ENCODE data around the gene GABRR2.
"Not testable (repeated sequence)": the region's sequence is repeated elsewhere in the genome, so short reads cannot be mapped to it uniquely, and the experiment has no call there.

GABRR2 gene

DNA sequence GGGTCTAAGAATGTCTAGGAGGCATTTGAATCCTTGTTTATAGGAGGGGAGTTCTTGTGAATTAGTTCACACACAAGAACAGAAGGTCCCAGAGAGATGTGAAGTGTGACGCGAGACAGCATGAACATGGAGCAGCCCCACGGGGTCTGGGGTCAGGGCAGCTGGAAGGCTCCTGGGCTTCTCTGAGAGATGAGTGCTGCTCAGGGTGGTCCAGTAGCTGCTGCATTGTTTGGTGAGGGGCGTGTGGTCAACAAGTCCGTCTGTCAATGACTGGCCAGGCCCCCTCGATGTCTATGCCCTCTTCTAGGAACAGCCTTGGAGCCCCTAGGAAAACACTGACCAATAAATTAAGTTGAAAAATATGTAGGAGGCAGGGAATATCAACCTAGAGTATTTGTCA lies 57.8 kb downstream of the GABRR2 start:
- DNase-seq (ENCODE audit: low read depth) = no peak

DNA sequence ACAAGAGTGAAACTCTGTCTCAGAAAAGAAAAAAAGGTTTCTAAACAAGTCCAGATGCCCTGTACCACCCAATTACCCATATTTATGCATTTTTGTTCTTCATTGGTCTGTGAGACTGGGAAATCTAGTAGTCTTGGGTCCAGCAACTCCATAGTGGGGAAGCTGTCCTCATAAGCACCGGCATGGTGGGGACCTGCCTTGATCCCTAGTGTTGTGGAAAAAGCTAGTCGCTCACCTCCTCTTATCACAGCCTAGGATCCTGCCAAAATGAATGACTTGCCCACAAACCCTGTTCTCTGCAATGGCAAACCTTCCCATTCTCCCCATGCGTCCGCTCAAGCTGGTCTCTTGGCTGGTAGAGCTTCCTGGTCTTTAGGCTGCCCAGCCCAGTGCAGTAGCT lies 59.7 kb downstream of the GABRR2 start:
- no peak for DNase-seq (ENCODE audit: low read depth)

DNA sequence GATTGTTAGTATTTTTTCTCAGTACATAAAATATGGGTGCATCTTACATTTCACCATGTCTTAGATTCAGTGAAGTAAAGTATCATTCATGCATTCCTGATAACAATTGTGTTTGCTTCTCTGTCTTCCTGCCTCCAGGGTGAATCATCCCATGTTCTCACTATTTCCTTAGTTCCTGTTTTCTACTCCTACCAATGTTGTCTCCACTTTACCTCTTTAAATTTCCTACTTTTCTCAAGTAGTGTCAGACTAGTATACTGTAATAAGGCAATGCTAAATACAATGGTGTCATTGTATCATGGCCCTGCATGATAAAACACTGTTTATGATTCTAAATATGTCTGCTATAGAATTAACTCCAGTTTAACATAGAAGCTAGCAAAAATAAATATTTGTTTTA lies 60.5 kb downstream of the GABRR2 start:
- no peak for DNase-seq (ENCODE audit: low read depth)

DNA sequence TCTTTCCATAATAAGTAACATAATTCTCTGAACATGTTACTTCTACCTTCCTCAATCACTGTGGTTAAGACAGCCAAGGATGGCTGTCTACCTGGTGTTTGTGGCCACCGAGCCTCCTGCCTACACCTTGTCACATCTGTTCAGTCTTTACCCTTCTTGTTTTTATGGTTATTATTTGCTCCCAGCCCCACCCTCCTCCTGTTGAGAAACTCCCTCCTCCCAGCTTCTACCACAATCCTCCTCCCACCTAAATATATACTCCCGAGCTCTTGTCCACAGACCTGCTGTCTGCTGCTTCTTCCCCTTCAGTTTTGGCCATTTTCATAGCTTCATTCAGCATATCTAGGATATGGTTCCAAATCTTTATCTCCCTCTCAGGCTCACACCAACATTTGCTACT lies 62.2 kb downstream of the GABRR2 start:
- DNase-seq (ENCODE audit: low read depth) = no peak

DNA sequence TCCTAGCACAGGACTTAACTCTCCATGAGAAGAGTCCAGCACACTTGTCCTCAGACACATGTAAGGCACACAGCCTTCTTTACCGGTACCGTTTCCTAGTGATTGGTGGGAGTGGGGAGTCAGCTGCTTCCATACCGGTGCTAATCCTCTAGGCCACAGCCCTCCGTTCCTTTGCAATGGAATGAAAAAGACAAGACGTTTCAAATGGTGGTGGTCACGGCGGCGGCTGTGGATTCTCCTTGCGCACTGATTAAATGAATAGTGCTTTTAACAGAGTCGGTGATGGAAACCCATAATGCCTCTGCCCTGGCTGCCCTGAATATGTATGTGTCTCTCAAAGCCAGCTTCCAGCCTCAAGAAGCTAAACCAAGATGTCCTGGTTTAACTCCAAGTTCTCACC lies 63.1 kb downstream of the GABRR2 start:
- no peak for DNase-seq (ENCODE audit: low read depth)

DNA sequence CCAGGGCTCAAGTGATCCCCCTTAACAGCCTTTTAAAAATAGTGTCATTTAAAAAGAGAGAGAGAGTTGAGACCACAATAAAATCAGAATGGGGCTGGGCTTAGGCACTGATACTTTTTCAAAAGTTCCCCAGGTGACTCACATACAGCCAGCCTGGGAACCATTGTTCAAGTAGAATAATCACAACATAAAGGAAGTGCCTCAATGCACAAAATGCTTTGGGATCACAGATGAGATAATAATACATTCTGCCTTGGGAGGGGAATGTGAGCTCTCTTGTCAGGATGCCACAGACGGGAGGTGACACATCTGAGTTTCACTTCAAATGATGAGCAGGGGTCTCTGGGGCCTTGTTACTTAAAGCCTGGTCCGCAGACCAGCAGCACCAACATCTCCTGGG lies 63.9 kb downstream of the GABRR2 start:
- no peak for DNase-seq (ENCODE audit: low read depth)

DNA sequence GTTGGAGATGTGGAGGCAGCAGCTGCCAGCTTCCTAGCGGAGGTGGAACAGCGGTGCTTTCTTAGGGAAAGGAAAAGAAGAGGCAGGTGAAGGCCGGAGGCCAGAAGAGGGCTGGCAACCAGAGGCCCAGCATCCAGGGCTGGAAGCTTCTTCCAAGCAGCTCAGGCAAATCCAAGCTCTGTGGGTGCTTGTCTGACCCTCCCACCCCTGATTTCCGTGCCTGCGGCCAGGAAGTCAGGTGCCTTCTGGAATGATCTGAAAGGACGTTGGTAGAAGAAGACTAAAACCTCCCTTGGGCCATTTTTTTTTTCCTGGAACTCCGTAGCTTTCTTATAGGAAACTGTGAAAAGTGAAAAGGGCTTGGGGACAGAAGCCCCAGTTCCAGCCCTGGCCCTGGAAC lies 64.9 kb downstream of the GABRR2 start:
- no peak for DNase-seq (ENCODE audit: low read depth)

DNA sequence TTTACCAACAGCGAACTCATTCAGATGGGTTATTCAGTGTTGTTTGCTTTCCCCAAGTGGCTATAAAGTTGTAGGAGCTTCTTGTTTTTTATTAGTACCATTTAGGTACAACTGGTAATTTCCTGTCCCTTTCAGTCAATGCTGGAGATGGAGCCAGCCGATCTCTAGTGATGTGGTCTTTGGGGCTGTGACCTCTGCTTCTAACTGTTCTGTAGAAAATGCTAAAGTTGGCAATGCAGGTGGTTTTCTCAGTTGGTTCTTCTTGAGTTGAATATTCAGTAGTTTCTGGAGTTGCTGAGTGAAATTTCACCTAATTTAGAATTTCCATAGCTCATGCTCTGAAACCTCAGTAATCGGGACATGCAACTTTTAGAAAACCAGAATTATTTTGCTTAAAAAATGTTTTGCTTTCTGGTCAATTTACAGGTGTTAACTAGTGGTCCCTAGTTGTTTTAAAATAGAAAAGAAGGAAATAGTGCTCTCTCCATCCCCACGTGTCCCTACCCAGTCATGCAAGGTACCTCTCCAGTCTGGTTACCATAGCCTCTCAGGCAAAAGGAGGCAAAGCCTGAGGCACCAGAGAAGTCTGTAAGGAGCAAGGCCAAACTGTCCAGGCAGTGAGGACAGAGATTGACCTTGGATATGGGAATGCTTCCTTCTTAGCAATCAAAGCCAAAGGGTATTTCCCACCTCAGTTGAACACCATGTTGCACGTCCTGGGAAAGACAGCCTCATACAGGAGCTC lies 70.7 kb downstream of the GABRR2 start:
- no peak for DNase-seq (ENCODE audit: low read depth)

DNA sequence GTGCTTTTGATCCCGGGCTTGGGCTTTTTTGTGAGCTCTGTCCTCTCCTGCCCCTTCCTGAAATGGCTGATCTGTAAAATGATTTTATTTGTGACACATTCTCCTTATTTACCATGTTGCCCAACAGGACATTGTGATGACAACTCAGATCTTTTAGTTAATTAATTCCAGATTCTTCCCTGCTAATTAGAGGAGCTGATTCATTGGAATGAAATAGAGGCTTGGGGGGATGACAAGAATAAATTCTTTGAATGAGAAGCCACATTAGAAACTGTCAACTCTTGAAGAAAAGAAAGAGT lies 71.8 kb downstream of the GABRR2 start:
- no peak for DNase-seq (ENCODE audit: low read depth)

DNA sequence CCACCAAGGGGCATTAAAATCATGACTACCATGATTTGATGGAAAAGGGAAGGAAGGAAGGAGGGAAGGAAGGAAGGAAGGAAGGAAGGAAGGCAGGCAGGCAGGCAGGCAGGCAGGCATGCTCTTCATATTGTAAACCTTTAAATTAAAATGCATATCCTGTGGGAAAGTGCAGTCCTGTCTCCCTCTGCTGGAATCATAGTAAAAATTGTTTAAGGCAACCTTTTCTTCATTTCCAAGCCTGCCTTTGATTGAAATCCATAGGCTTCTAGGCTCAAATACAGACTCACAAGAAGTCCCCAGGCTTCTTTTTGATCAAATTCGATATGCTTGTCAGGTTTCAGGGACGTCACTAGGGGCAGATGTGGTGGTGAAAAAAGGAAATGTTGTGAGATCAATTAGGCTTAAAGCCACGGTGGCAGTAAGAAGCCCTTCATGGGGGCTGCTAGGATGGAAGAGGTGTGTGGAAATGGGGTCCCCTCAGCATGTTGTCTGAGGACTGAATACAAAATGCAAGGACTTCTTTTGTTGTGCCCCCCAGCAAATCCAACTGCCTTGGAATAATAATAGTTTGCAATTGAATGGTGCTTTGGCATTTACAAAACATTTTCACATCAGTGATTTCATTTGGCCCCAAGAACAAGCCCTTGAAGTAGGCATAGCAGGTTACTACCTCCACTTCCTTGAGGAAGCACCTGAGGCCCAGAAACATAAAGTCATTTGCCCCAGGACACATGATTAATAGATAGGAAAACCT lies 72.3 kb downstream of the GABRR2 start:
- no peak for DNase-seq (ENCODE audit: low read depth)

DNA sequence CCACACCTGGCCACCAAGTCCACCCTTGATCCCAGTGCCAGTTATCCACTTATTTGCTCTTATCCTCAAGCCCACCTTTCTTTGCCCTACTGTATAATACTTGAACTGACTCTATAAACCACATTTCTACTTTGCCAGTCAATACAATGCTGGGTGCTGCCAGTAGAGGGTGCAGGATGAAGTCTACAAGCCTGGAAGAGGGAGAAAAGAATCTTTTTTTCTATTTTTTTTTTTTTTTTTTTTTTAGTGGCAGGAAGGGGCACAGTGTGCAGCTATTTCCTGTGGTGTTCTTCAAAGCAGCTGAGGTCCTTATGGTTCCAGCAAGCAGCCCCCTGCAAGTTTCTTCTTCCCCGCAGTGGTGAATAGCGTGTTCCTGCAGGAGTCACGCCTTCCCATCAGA lies 75.8 kb downstream of the GABRR2 start:
- no peak for DNase-seq (ENCODE audit: low read depth)

DNA sequence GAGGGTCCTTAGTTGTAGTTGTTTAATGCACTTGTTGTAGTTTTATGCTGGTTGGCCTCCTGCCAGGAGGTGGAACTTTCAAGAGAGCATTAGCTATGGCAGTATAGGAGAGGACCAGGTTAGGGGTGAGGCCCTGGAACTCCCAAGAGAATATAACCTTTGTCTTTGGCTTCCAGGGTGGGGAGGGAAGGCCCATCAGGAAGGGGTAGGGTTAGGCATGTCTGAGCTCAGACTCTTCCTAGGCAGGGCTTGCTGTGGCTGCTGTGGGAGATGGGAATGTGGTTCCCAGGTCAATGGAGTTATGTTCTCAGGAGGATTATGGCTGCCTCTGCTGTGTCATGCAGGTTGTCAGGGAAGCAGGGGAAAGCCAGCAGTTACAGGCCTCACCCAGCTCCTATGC lies 77.9 kb downstream of the GABRR2 start:
- no peak for DNase-seq (ENCODE audit: low read depth)

DNA sequence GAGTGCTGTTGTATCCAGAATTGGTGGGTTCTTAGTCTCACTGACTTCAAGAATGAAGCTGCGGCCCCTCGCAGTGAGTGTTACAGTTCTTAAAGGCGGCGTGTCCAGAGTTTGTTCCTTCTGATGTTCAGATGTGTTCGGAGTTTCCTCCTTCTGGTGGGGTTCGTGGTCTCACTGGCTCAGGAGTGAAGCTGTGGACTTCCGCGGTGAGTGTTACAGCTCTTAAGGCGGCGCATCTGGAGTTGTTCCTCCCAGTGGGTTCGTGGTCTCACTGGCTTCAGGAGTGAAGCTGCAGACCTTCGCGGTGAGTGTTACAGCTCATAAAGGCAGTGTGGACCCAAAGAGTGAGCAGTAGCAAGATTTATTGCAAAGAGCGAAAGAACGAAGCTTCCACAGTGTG lies 81.5 kb downstream of the GABRR2 start:
- not testable (repeated sequence) for DNase-seq (ENCODE audit: low read depth)

DNA sequence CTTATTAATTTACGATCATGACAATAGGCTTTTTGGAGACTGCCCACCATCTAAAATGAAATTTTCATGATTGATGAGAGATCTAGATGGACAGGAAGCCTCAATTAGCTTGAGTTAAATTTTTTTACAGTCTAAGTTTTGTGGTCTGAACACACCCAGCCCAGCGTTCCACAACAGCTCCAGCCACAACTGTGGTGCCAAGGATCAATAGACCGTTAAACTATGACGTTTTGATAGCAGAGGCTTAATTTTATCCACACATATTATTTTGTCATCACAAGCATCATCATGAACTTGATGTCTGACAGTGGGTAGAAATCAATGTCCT lies 92.4 kb downstream of the GABRR2 start:
- no peak for DNase-seq (ENCODE audit: low read depth)

DNA sequence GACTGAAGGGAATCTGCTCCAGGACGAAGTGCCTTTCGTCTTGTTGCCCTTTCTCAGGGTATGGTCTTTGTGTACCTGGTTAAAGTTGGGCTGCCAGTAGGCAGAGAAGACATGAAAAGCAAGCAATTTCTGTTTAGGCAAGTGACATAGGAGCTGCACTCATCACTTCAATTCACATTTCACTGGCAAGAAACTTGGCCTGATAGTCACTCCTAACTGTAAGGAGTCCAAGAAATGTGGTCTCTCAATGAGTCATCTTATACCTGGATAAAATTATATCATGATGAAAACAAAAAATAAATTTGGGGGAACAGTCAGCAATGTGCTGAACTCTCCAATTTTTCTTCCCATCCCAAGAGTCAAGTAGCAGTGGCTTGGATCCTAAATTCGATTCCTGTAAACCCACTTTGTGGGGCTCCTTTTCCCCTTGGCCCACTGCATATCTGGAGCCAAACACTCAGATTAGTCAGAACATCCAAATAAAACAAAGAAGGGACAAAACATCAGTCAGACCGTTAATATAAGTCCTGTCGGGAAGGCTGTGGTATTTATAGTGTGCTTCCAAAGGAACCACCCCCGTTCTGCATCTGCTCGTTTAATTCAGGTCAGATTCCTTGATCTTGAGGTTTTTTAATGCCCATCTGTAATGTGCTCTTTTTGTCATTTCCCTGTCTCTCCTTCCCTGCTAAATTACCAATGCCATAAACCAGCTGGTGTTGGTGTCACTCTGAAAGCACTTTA lies 93.0 kb downstream of the GABRR2 start:
- no peak for DNase-seq (ENCODE audit: low read depth)

DNA sequence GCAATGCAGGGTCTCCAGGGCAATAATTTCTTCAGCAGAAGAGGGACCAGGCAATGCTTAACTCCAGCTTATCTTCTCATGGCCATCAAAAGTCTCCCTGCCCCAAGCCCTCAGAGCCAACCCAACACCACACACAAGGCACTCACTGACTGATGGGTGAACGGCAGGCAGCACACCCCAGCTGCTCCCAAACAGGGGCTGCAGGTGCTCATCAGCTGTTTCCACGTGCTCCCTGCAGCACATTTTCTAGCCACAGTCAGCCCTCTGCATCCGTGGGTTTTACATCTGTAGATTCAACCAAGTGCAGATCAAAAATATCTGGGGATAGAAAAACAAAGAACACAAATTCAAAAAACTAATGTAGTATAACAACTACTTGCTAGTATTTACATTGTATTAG lies 94.0 kb downstream of the GABRR2 start:
- no peak for DNase-seq (ENCODE audit: low read depth)

DNA sequence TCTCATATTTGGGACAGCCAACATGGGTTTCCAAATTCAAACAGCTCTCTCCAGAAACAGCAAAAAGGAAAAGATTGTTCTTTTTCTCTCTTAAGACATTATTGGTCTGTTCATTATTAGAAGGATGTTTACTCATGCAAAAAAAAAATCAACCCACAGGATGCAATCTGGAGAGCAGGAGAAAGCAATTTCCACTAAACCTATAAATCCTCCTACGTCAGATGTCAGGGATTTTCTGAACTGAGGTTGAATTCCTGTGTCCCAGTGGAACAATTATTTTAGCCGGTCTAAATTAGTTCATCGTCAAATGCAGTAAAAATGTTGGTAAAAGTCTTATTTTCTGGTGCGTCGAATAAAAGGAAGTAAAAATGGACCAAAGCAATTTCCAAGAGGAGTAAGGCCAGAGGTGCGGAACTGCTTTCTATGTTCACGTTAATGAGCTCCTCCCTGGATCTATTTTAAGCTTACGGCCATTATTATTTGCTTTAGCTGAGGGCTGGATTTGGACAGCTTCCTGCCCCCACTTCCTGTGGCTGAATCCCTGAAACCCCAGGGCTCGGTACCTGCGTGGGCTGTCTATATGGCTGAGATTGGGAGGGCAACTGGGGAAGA lies 97.7 kb downstream of the GABRR2 start, which contains the start of gene GABRR1:
TSS of gene GABRR1 (minus strand) at position 60 of the 612 bp plus-strand sequence. CDS start at position 24, 36 bp downstream.
- DNase-seq (ENCODE audit: low read depth) = no peak

DNA sequence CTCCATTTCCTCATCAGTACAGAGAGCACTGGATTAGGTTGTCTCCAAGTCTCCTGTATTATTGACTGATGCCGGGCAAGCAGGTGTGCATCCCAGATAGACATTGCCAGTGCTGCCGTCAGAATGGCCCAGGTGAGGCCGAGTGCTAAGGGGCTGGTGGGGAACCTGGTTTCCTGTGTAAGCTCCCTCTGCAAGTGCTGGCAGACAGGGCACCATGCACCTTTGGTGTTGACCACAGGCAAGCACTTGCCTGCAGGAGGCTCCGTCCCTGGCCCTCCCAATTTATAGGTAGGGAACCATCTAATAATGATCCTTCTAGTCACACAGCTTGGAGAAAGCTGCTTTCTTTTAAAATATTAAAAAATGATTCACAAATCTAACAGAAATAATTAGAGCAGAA lies 98.7 kb downstream of the GABRR2 start:
- DNase-seq (ENCODE audit: low read depth) = no peak

DNA sequence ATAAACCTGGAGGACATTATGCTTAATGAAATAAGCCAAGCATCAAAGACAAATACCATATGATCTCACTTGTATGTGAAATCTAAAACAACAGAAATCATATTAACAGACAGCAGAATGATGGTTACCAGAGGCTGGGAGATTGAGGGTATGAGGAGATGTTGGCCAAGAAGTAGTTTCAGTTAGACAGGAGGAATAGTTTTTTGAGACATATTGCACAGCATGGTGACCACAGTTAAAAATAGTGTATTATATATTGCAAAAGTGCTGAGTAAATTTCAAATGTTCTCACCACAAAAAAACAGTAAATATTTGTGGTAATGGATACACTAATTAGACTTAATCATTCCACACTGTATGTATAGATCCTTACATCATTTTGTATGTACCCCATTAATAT lies 99.7 kb downstream of the GABRR2 start:
- no peak for DNase-seq (ENCODE audit: low read depth)

DNA sequence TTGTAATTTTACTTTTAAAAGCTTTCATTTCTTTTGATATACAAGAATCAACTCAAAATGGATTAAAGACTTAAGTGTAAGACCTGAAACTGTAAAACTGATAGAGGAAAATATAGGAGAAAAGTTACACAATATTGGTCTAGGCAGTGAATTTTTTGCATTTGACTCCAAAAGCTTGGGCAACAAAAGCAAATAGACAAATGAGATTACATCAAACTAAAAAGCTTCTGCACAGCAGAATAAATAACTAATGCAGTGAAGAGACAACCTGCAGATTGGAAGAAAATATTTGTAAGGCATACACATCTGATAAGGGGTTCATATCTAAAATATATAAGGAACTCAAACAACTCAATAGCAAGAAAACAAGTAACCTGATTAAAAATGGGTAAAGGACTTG lies 100.9 kb downstream of the GABRR2 start:
- DNase-seq (ENCODE audit: low read depth) = no peak

DNA sequence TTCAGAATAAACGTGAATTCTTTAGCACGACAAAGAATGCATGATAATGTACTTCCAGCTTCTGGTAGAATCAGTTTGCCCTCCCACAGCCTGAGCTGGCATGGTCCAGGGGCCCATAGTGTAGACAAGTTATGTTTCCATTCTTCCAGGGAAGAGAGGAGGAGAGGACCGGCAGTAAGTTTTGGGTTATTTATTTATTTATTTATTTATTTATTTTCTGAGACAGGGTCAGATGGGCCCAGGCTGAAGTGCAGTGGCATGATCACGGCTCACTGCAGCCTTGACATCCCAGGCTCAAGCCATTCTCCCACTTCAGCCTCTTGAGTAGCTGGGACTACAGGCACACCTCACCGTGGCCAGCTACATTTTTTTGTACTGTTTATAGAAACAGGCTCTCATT lies 102.6 kb downstream of the GABRR2 start:
- DNase-seq (ENCODE audit: low read depth) = no peak

DNA sequence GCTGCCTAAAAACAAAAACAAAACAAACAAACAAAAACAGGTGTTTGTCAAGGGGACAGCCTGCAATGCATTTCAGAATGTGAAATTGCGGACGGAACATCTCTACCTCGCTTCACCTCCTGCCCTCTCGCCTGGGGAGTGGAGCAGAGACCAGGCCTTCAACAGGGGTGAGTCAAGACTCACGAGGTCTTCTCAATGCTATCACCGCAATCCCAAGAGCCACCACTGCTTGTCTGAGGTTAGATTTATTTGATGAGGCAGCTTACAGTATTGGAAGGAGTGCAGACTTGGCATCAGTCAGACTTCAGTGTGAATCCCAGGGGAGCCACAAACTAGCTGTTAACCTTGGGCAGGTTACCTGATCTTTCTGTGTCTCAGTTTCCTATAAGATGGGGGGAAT lies 105.6 kb downstream of the GABRR2 start:
- no peak for DNase-seq (ENCODE audit: low read depth)

DNA sequence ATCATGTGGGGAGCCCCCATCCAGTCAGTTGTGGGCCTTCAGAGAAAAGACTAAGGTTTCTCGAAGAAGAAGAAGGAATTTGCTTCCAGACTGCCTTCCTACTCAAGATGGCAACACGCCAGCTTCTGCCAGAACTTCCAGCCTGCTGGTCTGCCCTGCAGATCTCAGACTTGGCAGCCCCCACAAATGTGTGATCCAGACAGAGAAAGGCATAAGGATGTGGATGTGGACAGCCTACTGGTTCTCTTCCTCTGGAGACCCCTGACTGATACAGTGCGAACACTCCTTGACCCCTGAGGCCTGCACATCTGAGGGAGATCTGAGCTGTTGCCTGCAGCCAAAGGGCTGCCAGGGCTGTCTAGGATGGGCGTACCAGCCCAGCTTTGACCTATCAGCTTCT lies 106.5 kb downstream of the GABRR2 start:
- DNase-seq (ENCODE audit: low read depth) = no peak

All from T-helper 22 cell (primary cell).